Breast epithelium (tissue), 4 donors: ENCODE data around the gene YIPF3. TPM values are rescaled to one million over a fixed set of nuclear protein-coding genes. Genes with fewer than 3 reads are reported as not detected.
"Not testable (repeated sequence)": the region's sequence is repeated elsewhere in the genome, so short reads cannot be mapped to it uniquely, and the experiment has no call there.

ENCODE experiments used
- DNase-seq, 2 donors: peaks; one replicate each; pipeline ENCODE4 v3.0.0-alpha.2; 2019; ENCODE audit warnings: low spot score in 2 of 2
- H3K27ac ChIP-seq, 2 donors: fragments of 200-600 bp; sonication (generic) in 1 of 2; one replicate each; pipeline ENCODE4 v1.5.1; 2016 to 2019; ENCODE audit warnings: mild to moderate bottlenecking in 1 of 2
- H3K27me3 ChIP-seq, 2 donors: fragments of 200-600 bp; sonication (generic) in 1 of 2; one replicate each; pipeline versions ENCODE4 v1.5.1 to v1.6.0; 2017 to 2019; ENCODE audit warnings: control low read depth in 1 of 2, mild to moderate bottlenecking in 1 of 2
- H3K36me3 ChIP-seq: fragments of 200-600 bp; one replicate; pipeline ENCODE4 v1.5.1; 2019
- H3K4me1 ChIP-seq, 2 donors: fragments of 200-600 bp; sonication (generic); one replicate each; pipeline ENCODE4 v1.5.1; 2016 to 2019; ENCODE audit warnings: control low read depth in 1 of 2
- H3K4me3 ChIP-seq, 3 donors: fragments of 200-600 bp; sonication (generic); 1 replicate in 2 of 3; 2 replicates in 1 of 3; pipeline ENCODE4 v1.5.1; 2016 to 2019; ENCODE audit warnings: mild to moderate bottlenecking in 3 of 3, moderate library complexity in 2 of 3
- H3K9me3 ChIP-seq, 2 donors: fragments of 200-600 bp; sonication (generic) in 1 of 2; one replicate each; pipeline ENCODE4 v1.5.1; 2016 to 2019; ENCODE audit warnings: control low read depth in 1 of 2
- CTCF ChIP-seq, 3 donors: fragments of 450-650 bp; IDR thresholded peaks; one replicate each; pipeline ENCODE4 v1.5.1; 2016 to 2017; ENCODE audit warnings: antibody characterized with exemption in 3 of 3, mild to moderate bottlenecking in 3 of 3, moderate library complexity in 3 of 3
- POLR2A ChIP-seq: fragments of 450-650 bp; IDR thresholded peaks from one replicate; pipeline ENCODE4 v1.6.1; 2016; ENCODE audit warnings: antibody characterized with exemption, mild to moderate bottlenecking, moderate library complexity
- POLR2AphosphoS5 ChIP-seq, 3 donors: sonication (generic); formaldehyde crosslinking; IDR thresholded peaks; one replicate each; pipeline ENCODE4 v1.6.1; 2017; ENCODE audit warnings: antibody characterized with exemption in 3 of 3
- intact Hi-C: fragments of 100-400 bp; cut with DNase I; formaldehyde crosslinking; loops from one replicate; pipeline ENCODE4 v1.15.1; 2023; ENCODE audit warnings: low total_unique reads
- total RNA-seq, 3 donors: library from RNA; depleted of rRNA; stranded (reverse); fragments of >200 nt; gene quantifications; one replicate each; pipeline ENCODE4 v1.1.0, GENCODE V29; 2016

YIPF3 gene
- total RNA-seq, 3 donors from 2014 or later, result 89.5 to 100 (median 96.2) TPM

- TF ChIP-seq CTCF (IDR thresholded peaks at IDR 0.05) (no peak), POLR2A (no peak), POLR2AphosphoS5 (IDR thresholded peaks at IDR 0.05) (no peak)
These were observed 17.5 kb downstream of the YIPF3 start for GRCh38 chr6:43499028-43499815.

GRCh38 chr6:43498291-43498690 is 18.4 kb downstream of the YIPF3 start:
- H3K4me3 ChIP-seq, H3K27me3 ChIP-seq, H3K36me3 ChIP-seq, intact Hi-C loops, H3K4me1 ChIP-seq, H3K9me3 ChIP-seq, DNase-seq: not testable (repeated sequence)
- H3K27ac ChIP-seq, result peak overlapping the region in 1 of 2 donors; percentile 58

More at GRCh38 chr6:43499028-43499815, 17.5 kb downstream of the YIPF3 start:
- peaks cover 0 to 5% of the 10 kb centered on the region in 2 donors for H3K4me1 ChIP-seq
- H3K9me3 ChIP-seq, result no peaks in the 10 kb centered on the region
- peak overlapping the region in 1 of 2 donors; percentile 50 for H3K27ac ChIP-seq
- H3K36me3 ChIP-seq, result peaks cover 4% of the 10 kb centered on the region
- intact Hi-C loops, result no loop called here
- no peaks in the 10 kb centered on the region for H3K27me3 ChIP-seq
- H3K4me3 ChIP-seq, result no peak overlapping the region
- DNase-seq, result no peak

- peaks cover 0 to 5% of the 10 kb centered on the region in 2 donors for H3K4me1 ChIP-seq
- H3K36me3 ChIP-seq, result peaks cover 4% of the 10 kb centered on the region
- no peaks in the 10 kb centered on the region for H3K9me3 ChIP-seq
- intact Hi-C loops, result no loop called here
- no peaks in the 10 kb centered on the region for H3K27me3 ChIP-seq
- no peak for DNase-seq
- no peak overlapping the region for H3K4me3 ChIP-seq
- no peak for TF ChIP-seq CTCF (IDR thresholded peaks at IDR 0.05)
- no peak for TF ChIP-seq POLR2A
- TF ChIP-seq POLR2AphosphoS5 (IDR thresholded peaks at IDR 0.05), result no peak
- peak overlapping the region; percentile 58 to 68 for H3K27ac ChIP-seq
These were observed 19.0 kb downstream of the YIPF3 start for GRCh38 chr6:43497689-43498088.

- intact Hi-C loops, result no loop called here
- H3K27ac ChIP-seq, result peak overlapping the region; percentile 68 to 80
- DNase-seq, result no peak
- peak overlapping the region in 1 of 3 donors; percentile 39 for H3K4me3 ChIP-seq
- no peaks in the 10 kb centered on the region for H3K9me3 ChIP-seq
- TF ChIP-seq CTCF (IDR thresholded peaks at IDR 0.05) (no peak), POLR2A (no peak), POLR2AphosphoS5 (IDR thresholded peaks at IDR 0.05) (no peak)
- H3K4me1 ChIP-seq, result peaks cover 4 to 11% of the 10 kb centered on the region in 2 donors
- no peaks in the 10 kb centered on the region for H3K27me3 ChIP-seq
- H3K36me3 ChIP-seq, result no peaks in the 10 kb centered on the region
These were observed 19.7 kb downstream of the YIPF3 start for GRCh38 chr6:43497129-43497396.

- peak in 1 of 2 donors; percentile 90 for DNase-seq
- Histone ChIP-seq H3K9me3 (no peaks in the 10 kb centered on the region), H3K27ac (peak overlapping the region; percentile 68 to 80), H3K4me1 (peaks cover 6 to 15% of the 10 kb centered on the region in 2 donors), H3K27me3 (no peaks in the 10 kb centered on the region), H3K4me3 (peak overlapping the region in 1 of 3 donors; percentile 39), H3K36me3 (no peaks in the 10 kb centered on the region)
- intact Hi-C loops, result no loop called here
- peak in 1 of 3 donors; percentile 7 for TF ChIP-seq POLR2AphosphoS5 (IDR thresholded peaks at IDR 0.05)
- no peak for TF ChIP-seq POLR2A
- peak; percentile 27 to 67 (median 39) for TF ChIP-seq CTCF (IDR thresholded peaks at IDR 0.05)
These were observed 20.2 kb downstream of the YIPF3 start for GRCh38 chr6:43496370-43497128.
